Ovary (tissue), 3 donors: ENCODE data around the gene SLC4A2.

ENCODE experiments used
- EP300 ChIP-seq: sonication (generic); formaldehyde crosslinking; IDR thresholded peaks from one replicate; pipeline ENCODE4 v1.6.1; 2017; ENCODE audit warnings: antibody characterized with exemption
- POLR2A ChIP-seq: fragments of 450-650 bp; IDR thresholded peaks from one replicate; pipeline ENCODE4 v1.6.1; 2017; ENCODE audit warnings: antibody characterized with exemption, mild to moderate bottlenecking, moderate library complexity
- TF ChIP-seq, protein P1 (sequence below), 3 donors: fragments of 450-650 bp in 2 of 3; fragments of 200-600 bp in 1 of 3; IDR thresholded peaks; one replicate each; pipeline versions ENCODE4 v1.5.1 to v1.8.0; 2016 to 2022; ENCODE audit warnings: antibody characterized with exemption in 3 of 3, mild to moderate bottlenecking in 1 of 3
- donor health status: DM: no; HTN: no; CAD: no.

DNA sequence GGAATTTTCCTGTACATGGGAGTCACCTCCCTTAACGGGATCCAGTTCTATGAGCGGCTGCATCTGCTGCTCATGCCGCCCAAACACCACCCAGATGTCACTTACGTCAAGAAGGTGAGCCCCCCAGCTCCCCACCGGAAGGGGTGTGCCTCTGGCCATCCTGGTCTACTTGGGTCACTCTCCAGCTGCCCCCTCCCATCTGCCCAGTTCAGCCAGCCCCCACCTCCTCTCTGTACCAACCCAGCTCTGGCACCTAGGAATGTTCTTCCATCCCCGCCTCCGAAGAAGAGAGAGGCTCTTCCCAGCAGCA is 16.2 kb downstream of the SLC4A2 start:
- TF ChIP-seq, protein P1, sequence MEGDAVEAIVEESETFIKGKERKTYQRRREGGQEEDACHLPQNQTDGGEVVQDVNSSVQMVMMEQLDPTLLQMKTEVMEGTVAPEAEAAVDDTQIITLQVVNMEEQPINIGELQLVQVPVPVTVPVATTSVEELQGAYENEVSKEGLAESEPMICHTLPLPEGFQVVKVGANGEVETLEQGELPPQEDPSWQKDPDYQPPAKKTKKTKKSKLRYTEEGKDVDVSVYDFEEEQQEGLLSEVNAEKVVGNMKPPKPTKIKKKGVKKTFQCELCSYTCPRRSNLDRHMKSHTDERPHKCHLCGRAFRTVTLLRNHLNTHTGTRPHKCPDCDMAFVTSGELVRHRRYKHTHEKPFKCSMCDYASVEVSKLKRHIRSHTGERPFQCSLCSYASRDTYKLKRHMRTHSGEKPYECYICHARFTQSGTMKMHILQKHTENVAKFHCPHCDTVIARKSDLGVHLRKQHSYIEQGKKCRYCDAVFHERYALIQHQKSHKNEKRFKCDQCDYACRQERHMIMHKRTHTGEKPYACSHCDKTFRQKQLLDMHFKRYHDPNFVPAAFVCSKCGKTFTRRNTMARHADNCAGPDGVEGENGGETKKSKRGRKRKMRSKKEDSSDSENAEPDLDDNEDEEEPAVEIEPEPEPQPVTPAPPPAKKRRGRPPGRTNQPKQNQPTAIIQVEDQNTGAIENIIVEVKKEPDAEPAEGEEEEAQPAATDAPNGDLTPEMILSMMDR (IDR thresholded peaks at IDR 0.05), result no peak
- TF ChIP-seq EP300 (no peak), POLR2A (no peak)
